PFSK-1 (cell line): ENCODE data around the gene HESX1.

Experiments
- FOXP2 ChIP-seq: optimal IDR thresholded peaks from 2 replicates; pipeline ENCODE3; 2011; ENCODE audit warnings: borderline replicate concordance, control low read depth, inconsistent platforms; ENCODE audit not compliant: insufficient read depth; ENCODE audit errors: extremely low read length, extremely low read depth
- POLR2AphosphoS5 ChIP-seq: IDR thresholded peaks from 2 replicates; pipeline ENCODE4 v1.6.1; 2012; ENCODE audit warnings: low read depth, mild to moderate bottlenecking, control low read depth, low read length, moderate library complexity
- SIN3A ChIP-seq: IDR thresholded peaks from 2 replicates; pipeline ENCODE4 v1.6.1; 2012; ENCODE audit warnings: mild to moderate bottlenecking, low read length, moderate library complexity, borderline replicate concordance; ENCODE audit not compliant: insufficient read depth
- TAF1 ChIP-seq: IDR thresholded peaks from 2 replicates; pipeline ENCODE4 v1.6.1; 2012; ENCODE audit warnings: low read length, control low read depth, borderline replicate concordance; ENCODE audit not compliant: insufficient read depth
- TF ChIP-seq, protein P1 (sequence below), 2 experiments: IDR thresholded peaks; 2 replicates each; pipeline versions ENCODE4 v1.6.1 to v1.8.0; 2011 to 2012; ENCODE audit warnings: low read depth in 2 of 2, low read length in 2 of 2, control low read depth in 1 of 2, inconsistent platforms in 1 of 2, mild to moderate bottlenecking in 1 of 2, moderate library complexity in 1 of 2; ENCODE audit not compliant: insufficient read depth in 1 of 2

DNA sequence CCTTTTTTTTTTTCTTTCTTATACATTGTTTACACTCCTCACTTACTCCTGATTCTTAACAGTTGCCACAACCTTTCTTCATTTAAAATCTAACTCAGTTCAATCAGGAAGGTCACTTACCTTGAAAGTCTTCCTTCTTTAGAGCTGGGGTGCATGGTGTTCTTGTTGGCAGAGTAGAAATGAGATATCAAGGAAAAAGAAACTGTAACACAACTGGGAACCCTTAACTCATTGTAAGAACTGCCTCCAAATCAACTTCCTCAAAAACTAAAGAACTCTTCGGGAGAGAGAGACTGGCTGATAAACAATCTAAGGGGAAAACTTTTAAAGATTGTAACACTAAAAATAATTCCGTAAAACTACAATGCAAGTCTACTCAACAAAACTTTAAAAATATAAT lies 26.4 kb upstream of the HESX1 start:
- TF ChIP-seq, protein P1, sequence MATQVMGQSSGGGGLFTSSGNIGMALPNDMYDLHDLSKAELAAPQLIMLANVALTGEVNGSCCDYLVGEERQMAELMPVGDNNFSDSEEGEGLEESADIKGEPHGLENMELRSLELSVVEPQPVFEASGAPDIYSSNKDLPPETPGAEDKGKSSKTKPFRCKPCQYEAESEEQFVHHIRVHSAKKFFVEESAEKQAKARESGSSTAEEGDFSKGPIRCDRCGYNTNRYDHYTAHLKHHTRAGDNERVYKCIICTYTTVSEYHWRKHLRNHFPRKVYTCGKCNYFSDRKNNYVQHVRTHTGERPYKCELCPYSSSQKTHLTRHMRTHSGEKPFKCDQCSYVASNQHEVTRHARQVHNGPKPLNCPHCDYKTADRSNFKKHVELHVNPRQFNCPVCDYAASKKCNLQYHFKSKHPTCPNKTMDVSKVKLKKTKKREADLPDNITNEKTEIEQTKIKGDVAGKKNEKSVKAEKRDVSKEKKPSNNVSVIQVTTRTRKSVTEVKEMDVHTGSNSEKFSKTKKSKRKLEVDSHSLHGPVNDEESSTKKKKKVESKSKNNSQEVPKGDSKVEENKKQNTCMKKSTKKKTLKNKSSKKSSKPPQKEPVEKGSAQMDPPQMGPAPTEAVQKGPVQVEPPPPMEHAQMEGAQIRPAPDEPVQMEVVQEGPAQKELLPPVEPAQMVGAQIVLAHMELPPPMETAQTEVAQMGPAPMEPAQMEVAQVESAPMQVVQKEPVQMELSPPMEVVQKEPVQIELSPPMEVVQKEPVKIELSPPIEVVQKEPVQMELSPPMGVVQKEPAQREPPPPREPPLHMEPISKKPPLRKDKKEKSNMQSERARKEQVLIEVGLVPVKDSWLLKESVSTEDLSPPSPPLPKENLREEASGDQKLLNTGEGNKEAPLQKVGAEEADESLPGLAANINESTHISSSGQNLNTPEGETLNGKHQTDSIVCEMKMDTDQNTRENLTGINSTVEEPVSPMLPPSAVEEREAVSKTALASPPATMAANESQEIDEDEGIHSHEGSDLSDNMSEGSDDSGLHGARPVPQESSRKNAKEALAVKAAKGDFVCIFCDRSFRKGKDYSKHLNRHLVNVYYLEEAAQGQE (IDR thresholded peaks at IDR 0.05; ENCODE audit: insufficient read depth in 1 of 2, low read depth in 2 of 2, low read length in 2 of 2): no peak
- TF ChIP-seq POLR2AphosphoS5: no peak
- TF ChIP-seq SIN3A: no peak
- no peak for TF ChIP-seq FOXP2
- TF ChIP-seq TAF1: no peak
